Measurements from ENCODE around the gene SOD1.
"Not testable (repeated sequence)": the region's sequence is repeated elsewhere in the genome, so short reads cannot be mapped to it uniquely, and the experiment has no call there.

Gene SOD1

GRCh38 chr21:31654821-31655580, 4.5 kb upstream of the SOD1 start:
- DNase-seq (ENCODE audit: extremely low read depth in 1 of 2, low read depth in 1 of 2): not testable (repeated sequence)

GRCh38 chr21:31656199-31657095, 3.0 kb upstream of the SOD1 start:
- DNase-seq (ENCODE audit: extremely low read depth in 1 of 2, low read depth in 1 of 2): no peak

- DNase-seq (ENCODE audit: extremely low read depth in 1 of 2, low read depth in 1 of 2): no peak
These were observed 1.4 kb upstream of the SOD1 start for GRCh38 chr21:31658053-31658452.

GRCh38 chr21:31659286-31659535, 282 bp upstream of the SOD1 start:
- DNase-seq (ENCODE audit: extremely low read depth in 1 of 2, low read depth in 1 of 2): no peak

- DNase-seq (ENCODE audit: extremely low read depth in 1 of 2, low read depth in 1 of 2): no peak
These were observed 719 bp downstream of the SOD1 start for GRCh38 chr21:31660259-31660565.

- no peak for DNase-seq (ENCODE audit: extremely low read depth in 1 of 2, low read depth in 1 of 2)
These were observed 1.1 kb downstream of the SOD1 start for GRCh38 chr21:31660591-31660990.

GRCh38 chr21:31663584-31664249, 4.2 kb downstream of the SOD1 start:
- DNase-seq (ENCODE audit: extremely low read depth in 1 of 2, low read depth in 1 of 2): no peak

GRCh38 chr21:31665397-31665796, 5.9 kb downstream of the SOD1 start:
- DNase-seq (ENCODE audit: extremely low read depth in 1 of 2, low read depth in 1 of 2): no peak

GRCh38 chr21:31665869-31666268, 6.4 kb downstream of the SOD1 start:
- not testable (repeated sequence) for DNase-seq (ENCODE audit: extremely low read depth in 1 of 2, low read depth in 1 of 2)

- no peak for DNase-seq (ENCODE audit: extremely low read depth in 1 of 2, low read depth in 1 of 2)
These were observed 7.0 kb downstream of the SOD1 start for GRCh38 chr21:31666445-31667010.

- no peak for DNase-seq (ENCODE audit: extremely low read depth in 1 of 2, low read depth in 1 of 2)
These were observed 7.6 kb downstream of the SOD1 start for GRCh38 chr21:31667132-31667531.

- DNase-seq (ENCODE audit: extremely low read depth in 1 of 2, low read depth in 1 of 2): no peak
These were observed 8.1 kb downstream of the SOD1 start for GRCh38 chr21:31667639-31668038.

- DNase-seq (ENCODE audit: extremely low read depth in 1 of 2, low read depth in 1 of 2): no peak
These were observed 9.4 kb downstream of the SOD1 start for GRCh38 chr21:31668651-31669491.

GRCh38 chr21:31670070-31670469, 10.6 kb downstream of the SOD1 start:
- DNase-seq (ENCODE audit: extremely low read depth in 1 of 2, low read depth in 1 of 2): no peak

- no peak for DNase-seq (ENCODE audit: extremely low read depth in 1 of 2, low read depth in 1 of 2)
These were observed 11.7 kb downstream of the SOD1 start for GRCh38 chr21:31671146-31671716.

GRCh38 chr21:31671931-31672330, 12.4 kb downstream of the SOD1 start:
- no peak for DNase-seq (ENCODE audit: extremely low read depth in 1 of 2, low read depth in 1 of 2)

- DNase-seq (ENCODE audit: extremely low read depth in 1 of 2, low read depth in 1 of 2): no peak
These were observed 13.9 kb downstream of the SOD1 start for GRCh38 chr21:31673321-31673912.

- no peak for DNase-seq (ENCODE audit: extremely low read depth in 1 of 2, low read depth in 1 of 2)
These were observed 15.8 kb downstream of the SOD1 start for GRCh38 chr21:31675318-31675717.

- no peak for DNase-seq (ENCODE audit: extremely low read depth in 1 of 2, low read depth in 1 of 2)
These were observed 16.5 kb downstream of the SOD1 start for GRCh38 chr21:31675960-31676359.

- no peak for DNase-seq (ENCODE audit: extremely low read depth in 1 of 2, low read depth in 1 of 2)
These were observed 17.6 kb downstream of the SOD1 start for GRCh38 chr21:31677047-31677446.
